Measurements from ENCODE around the gene HERC5. TPM values are rescaled to one million over a fixed set of nuclear protein-coding genes. Genes with fewer than 3 reads are reported as not detected.
"Not testable (repeated sequence)": the region's sequence is repeated elsewhere in the genome, so short reads cannot be mapped to it uniquely, and the experiment has no call there.

Gene HERC5
- total RNA-seq, 1 donor from 2014 or later: 18.4 TPM

DNA sequence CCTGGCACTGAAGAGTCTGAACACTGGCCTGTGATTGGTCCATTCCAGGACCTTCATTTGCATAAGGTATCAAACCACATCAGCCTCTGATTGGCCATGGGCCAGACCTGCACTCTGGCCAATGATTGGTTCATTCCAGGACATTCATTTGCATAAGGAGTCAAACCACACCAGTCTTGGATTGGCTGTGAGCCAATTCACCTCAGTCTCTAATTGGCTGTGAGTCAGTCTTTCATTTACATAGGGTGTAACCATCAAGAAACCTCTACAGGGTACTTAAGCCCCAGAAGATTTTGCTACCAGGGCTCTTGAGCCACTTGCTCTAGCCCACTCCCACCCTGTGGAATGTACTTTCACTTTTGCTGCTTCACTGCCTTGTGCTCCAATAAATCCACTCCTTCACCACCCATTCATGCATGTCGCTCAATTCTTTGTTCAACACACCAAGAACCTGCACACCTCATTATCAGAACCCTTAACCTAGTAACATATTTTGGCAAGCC lies 14.2 kb upstream of the HERC5 start:
- ATAC-seq (peak; percentile 58), DNase-seq (no peak)
- Histone ChIP-seq H3K27me3 (no peaks in the 10 kb centered on the region), H3K4me1 (no peaks in the 10 kb centered on the region), H3K27ac (no peak overlapping the region), H3K9me3 (no peaks in the 10 kb centered on the region), H3K36me3 (peaks cover 8% of the 10 kb centered on the region), H3K4me3 (no peak overlapping the region)
- intact Hi-C loops (cut with DNase I): no loop called here
- TF ChIP-seq, protein P1, sequence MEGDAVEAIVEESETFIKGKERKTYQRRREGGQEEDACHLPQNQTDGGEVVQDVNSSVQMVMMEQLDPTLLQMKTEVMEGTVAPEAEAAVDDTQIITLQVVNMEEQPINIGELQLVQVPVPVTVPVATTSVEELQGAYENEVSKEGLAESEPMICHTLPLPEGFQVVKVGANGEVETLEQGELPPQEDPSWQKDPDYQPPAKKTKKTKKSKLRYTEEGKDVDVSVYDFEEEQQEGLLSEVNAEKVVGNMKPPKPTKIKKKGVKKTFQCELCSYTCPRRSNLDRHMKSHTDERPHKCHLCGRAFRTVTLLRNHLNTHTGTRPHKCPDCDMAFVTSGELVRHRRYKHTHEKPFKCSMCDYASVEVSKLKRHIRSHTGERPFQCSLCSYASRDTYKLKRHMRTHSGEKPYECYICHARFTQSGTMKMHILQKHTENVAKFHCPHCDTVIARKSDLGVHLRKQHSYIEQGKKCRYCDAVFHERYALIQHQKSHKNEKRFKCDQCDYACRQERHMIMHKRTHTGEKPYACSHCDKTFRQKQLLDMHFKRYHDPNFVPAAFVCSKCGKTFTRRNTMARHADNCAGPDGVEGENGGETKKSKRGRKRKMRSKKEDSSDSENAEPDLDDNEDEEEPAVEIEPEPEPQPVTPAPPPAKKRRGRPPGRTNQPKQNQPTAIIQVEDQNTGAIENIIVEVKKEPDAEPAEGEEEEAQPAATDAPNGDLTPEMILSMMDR (IDR thresholded peaks at IDR 0.05): no peak

GRCh38 chr4:88443486-88443885 lies 13.4 kb upstream of the HERC5 start:
- DNase-seq (no peak), ATAC-seq (no peak)
- H3K4me1 ChIP-seq: no peaks in the 10 kb centered on the region
- TF ChIP-seq, protein P1 (IDR thresholded peaks at IDR 0.05): no peak
- intact Hi-C loops (cut with DNase I): no loop called here
- H3K9me3 ChIP-seq: no peaks in the 10 kb centered on the region
- H3K36me3 ChIP-seq: peaks cover 8% of the 10 kb centered on the region
- no peak overlapping the region for H3K4me3 ChIP-seq
- no peak overlapping the region for H3K27ac ChIP-seq
- H3K27me3 ChIP-seq: no peaks in the 10 kb centered on the region

GRCh38 chr4:88445252-88445651 lies 11.7 kb upstream of the HERC5 start:
- TF ChIP-seq, protein P1 (IDR thresholded peaks at IDR 0.05): no peak
- intact Hi-C loops (cut with DNase I): no loop called here
- Histone ChIP-seq H3K9me3 (no peaks in the 10 kb centered on the region), H3K4me1 (no peaks in the 10 kb centered on the region), H3K4me3 (no peak overlapping the region), H3K27ac (no peak overlapping the region), H3K36me3 (peaks cover 8% of the 10 kb centered on the region), H3K27me3 (no peaks in the 10 kb centered on the region)
- DNase-seq: no peak
- no peak for ATAC-seq

- H3K4me3 ChIP-seq: no peak overlapping the region
- TF ChIP-seq, protein P1 (IDR thresholded peaks at IDR 0.05): no peak
- no peaks in the 10 kb centered on the region for H3K27me3 ChIP-seq
- H3K9me3 ChIP-seq: no peaks in the 10 kb centered on the region
- H3K36me3 ChIP-seq: peaks cover 3% of the 10 kb centered on the region
- no peaks in the 10 kb centered on the region for H3K4me1 ChIP-seq
- ATAC-seq (peak; percentile 47), DNase-seq (no peak)
- intact Hi-C loops (cut with DNase I): no loop called here
- no peak overlapping the region for H3K27ac ChIP-seq
These were observed 10.8 kb upstream of the HERC5 start for GRCh38 chr4:88446124-88446523.

- intact Hi-C loops (cut with DNase I): no loop called here
- Histone ChIP-seq H3K9me3 (no peaks in the 10 kb centered on the region), H3K4me1 (no peaks in the 10 kb centered on the region), H3K27ac (no peak overlapping the region), H3K36me3 (no peaks in the 10 kb centered on the region), H3K4me3 (no peak overlapping the region), H3K27me3 (no peaks in the 10 kb centered on the region)
- TF ChIP-seq, protein P1 (IDR thresholded peaks at IDR 0.05): no peak
- DNase-seq (no peak), ATAC-seq (no peak)
These were observed 9.4 kb upstream of the HERC5 start for GRCh38 chr4:88447371-88448095.

DNA sequence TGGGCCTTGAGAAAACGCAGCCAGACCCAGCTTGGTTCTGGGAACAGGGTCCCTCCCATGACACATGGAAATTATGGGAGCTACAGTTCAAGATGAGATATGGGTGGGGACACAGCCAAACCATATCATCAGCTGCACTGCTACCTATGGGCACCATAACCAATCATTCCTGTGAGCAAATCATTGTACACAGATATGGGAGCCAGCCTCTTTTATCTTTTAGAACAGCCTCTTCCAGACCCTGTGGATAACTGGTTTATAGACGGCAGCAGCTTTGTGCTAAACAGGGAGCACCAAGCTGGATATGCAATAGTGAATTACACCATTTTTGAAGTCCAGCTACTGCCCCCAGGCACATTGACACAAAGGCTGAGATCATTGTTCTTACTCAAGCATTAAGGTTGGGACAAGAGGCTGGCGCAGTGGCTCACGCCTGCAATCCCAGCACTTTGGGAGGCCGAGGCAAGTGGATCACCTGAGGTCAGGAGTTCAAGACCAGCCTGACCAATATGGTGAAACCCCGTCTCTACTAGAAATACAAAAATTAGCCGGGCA lies 8.6 kb upstream of the HERC5 start:
- H3K4me3 ChIP-seq; H3K27me3 ChIP-seq; intact Hi-C loops (cut with DNase I); DNase-seq; H3K36me3 ChIP-seq; H3K9me3 ChIP-seq; H3K4me1 ChIP-seq; ATAC-seq; H3K27ac ChIP-seq: not testable (repeated sequence)
